Inferior parietal cortex (tissue), 1 donor: ENCODE results near the gene ABTB1.
"Not testable (repeated sequence)": the region's sequence is repeated elsewhere in the genome, so short reads cannot be mapped to it uniquely, and the experiment has no call there.

ENCODE experiments used
- DNase-seq: peaks from one replicate; pipeline ENCODE4 v3.0.0-alpha.2; 2016; ENCODE audit errors: extremely low spot score

ABTB1 gene

GRCh38 chr3:127671523-127672428, 976 bp upstream of the ABTB1 start:
- DNase-seq, result no peak

- DNase-seq, result no peak
These were observed 694 bp downstream of the ABTB1 start for GRCh38 chr3:127673191-127674100.

GRCh38 chr3:127674101-127674721, 1.5 kb downstream of the ABTB1 start:
- no peak for DNase-seq

GRCh38 chr3:127674790-127675189, 2.0 kb downstream of the ABTB1 start:
- DNase-seq, result no peak

- no peak for DNase-seq
These were observed 3.1 kb downstream of the ABTB1 start for GRCh38 chr3:127675651-127676391.

GRCh38 chr3:127676456-127676855, 3.7 kb downstream of the ABTB1 start:
- DNase-seq, result no peak

GRCh38 chr3:127676921-127677351, 4.2 kb downstream of the ABTB1 start:
- no peak for DNase-seq

GRCh38 chr3:127677541-127678314, 5.0 kb downstream of the ABTB1 start:
- no peak for DNase-seq

GRCh38 chr3:127678315-127678599, 5.5 kb downstream of the ABTB1 start:
- no peak for DNase-seq

GRCh38 chr3:127678611-127679533, 6.1 kb downstream of the ABTB1 start:
- DNase-seq, result no peak

- DNase-seq, result no peak
These were observed 6.9 kb downstream of the ABTB1 start for GRCh38 chr3:127679534-127680145.

- no peak for DNase-seq
These were observed 7.5 kb downstream of the ABTB1 start for GRCh38 chr3:127680146-127680661.

GRCh38 chr3:127680798-127681221, 8.1 kb downstream of the ABTB1 start:
- DNase-seq, result no peak

GRCh38 chr3:127682175-127682554, 9.4 kb downstream of the ABTB1 start:
- not testable (repeated sequence) for DNase-seq

GRCh38 chr3:127682561-127682960, 9.8 kb downstream of the ABTB1 start:
- no peak for DNase-seq

- no peak for DNase-seq
These were observed 12.3 kb downstream of the ABTB1 start for GRCh38 chr3:127684871-127685707.

GRCh38 chr3:127685708-127686511, 13.2 kb downstream of the ABTB1 start:
- DNase-seq, result no peak
